Transverse colon (tissue), 3 donors: Measurements from ENCODE around the gene TMEM45B.

Source experiments
- EP300 ChIP-seq: sonication (generic); formaldehyde crosslinking; IDR thresholded peaks from one replicate; pipeline ENCODE4 v1.6.1; 2017; ENCODE audit warnings: antibody characterized with exemption, low read depth
- TF ChIP-seq, protein P1 (sequence below), 5 experiments: fragments of 200-600 bp in 3 of 5; fragments of 450-650 bp in 2 of 5; sonication (generic) in 3 of 5; IDR thresholded peaks; 1 replicate in 2 of 5; 2 replicates in 3 of 5; pipeline ENCODE4 v1.5.1; 2016 to 2017; ENCODE audit warnings: antibody characterized with exemption in 5 of 5, inconsistent platforms in 3 of 5, mild to moderate bottlenecking in 2 of 5, moderate library complexity in 1 of 5

DNA sequence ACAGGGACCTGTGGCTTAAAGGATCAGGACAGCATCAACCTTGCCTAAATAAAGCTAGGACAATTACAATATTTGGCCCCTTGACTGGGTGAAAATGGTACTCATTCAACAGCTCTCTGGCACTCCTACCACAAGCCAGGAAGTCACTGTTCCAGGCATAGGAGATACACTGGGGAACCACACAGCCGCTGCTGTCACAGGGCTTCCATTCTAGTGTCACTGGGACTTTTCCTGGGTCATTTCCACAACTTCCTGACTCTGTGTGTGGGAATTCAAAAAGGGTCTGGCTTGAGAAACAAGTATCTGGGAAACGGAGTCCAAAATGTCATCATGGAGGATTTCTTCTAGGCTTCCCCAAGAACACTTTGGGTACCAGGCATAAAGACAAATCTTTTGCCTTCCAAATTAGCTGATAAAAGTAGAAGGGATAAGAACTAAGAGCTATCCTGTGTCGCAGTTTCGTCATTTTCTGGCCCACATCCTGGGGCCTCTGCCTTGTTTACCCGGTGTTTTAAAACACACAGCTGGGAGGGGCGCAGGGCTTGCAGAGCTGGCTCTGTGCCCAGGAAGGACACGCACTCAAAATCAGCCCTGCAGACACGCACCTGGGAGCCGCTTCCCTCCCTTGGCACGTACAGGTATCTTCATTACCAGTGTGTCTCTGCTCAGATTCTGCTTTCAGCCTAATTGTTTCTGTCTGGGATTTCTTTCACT is 38.0 kb downstream of the TMEM45B start:
- TF ChIP-seq, protein P1, sequence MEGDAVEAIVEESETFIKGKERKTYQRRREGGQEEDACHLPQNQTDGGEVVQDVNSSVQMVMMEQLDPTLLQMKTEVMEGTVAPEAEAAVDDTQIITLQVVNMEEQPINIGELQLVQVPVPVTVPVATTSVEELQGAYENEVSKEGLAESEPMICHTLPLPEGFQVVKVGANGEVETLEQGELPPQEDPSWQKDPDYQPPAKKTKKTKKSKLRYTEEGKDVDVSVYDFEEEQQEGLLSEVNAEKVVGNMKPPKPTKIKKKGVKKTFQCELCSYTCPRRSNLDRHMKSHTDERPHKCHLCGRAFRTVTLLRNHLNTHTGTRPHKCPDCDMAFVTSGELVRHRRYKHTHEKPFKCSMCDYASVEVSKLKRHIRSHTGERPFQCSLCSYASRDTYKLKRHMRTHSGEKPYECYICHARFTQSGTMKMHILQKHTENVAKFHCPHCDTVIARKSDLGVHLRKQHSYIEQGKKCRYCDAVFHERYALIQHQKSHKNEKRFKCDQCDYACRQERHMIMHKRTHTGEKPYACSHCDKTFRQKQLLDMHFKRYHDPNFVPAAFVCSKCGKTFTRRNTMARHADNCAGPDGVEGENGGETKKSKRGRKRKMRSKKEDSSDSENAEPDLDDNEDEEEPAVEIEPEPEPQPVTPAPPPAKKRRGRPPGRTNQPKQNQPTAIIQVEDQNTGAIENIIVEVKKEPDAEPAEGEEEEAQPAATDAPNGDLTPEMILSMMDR (IDR thresholded peaks at IDR 0.05) = no peak
- no peak for TF ChIP-seq EP300
